GM23338 (cell line): ENCODE data around the gene ZBED5. TPM values are rescaled to one million over a fixed set of nuclear protein-coding genes. Genes with fewer than 3 reads are reported as not detected.

Experiments
- ATAC-seq: fragments of 200-7000 bp; cut with Tn5 transposase; 3 replicates; pipeline ENCODE4 v1.9.1; 2020
- DNase-seq: peaks from one replicate; pipeline ENCODE4 v3.0.0-alpha.2; 2015; ENCODE audit warnings: low spot score
- H2AFZ ChIP-seq: fragments of 200-600 bp; sonication (generic); 2 replicates; pipeline ENCODE4 v1.8.0; 2016; ENCODE audit warnings: antibody characterized with exemption, mild to moderate bottlenecking, moderate library complexity
- H3F3A ChIP-seq: fragments of 200-600 bp; sonication (generic); replicated peaks from 2 replicates; pipeline ENCODE4 v1.8.0; 2017; ENCODE audit warnings: antibody characterized with exemption, mixed run types, low read depth
- H3K27ac ChIP-seq: fragments of 200-600 bp; sonication (generic); 2 replicates; pipeline ENCODE4 v1.6.1; 2016; ENCODE audit warnings: low read depth
- H3K27me3 ChIP-seq: fragments of 200-600 bp; sonication (generic); 2 replicates; pipeline ENCODE4 v1.8.0; 2016; ENCODE audit warnings: mild to moderate bottlenecking, mixed run types, moderate library complexity; ENCODE audit not compliant: insufficient read depth
- H3K36me3 ChIP-seq: fragments of 200-600 bp; sonication (generic); 2 replicates; pipeline ENCODE4 v1.8.0; 2016; ENCODE audit warnings: mild to moderate bottlenecking; ENCODE audit not compliant: insufficient read depth
- H3K4me1 ChIP-seq: fragments of 200-600 bp; sonication (generic); 2 replicates; pipeline ENCODE4 v1.8.0; 2016; ENCODE audit warnings: mild to moderate bottlenecking, moderate library complexity; ENCODE audit not compliant: insufficient read depth
- H3K4me2 ChIP-seq: fragments of 200-600 bp; sonication (generic); 2 replicates; pipeline ENCODE4 v1.7.1; 2017; ENCODE audit warnings: mixed run types
- H3K4me3 ChIP-seq: fragments of 200-600 bp; sonication (generic); 2 replicates; pipeline ENCODE4 v1.6.1; 2016; ENCODE audit warnings: mixed run types
- H3K79me2 ChIP-seq: fragments of 200-600 bp; sonication (generic); replicated peaks from 2 replicates; pipeline ENCODE4 v1.8.0; 2017; ENCODE audit warnings: mild to moderate bottlenecking; ENCODE audit not compliant: insufficient read depth
- H3K9me2 ChIP-seq: fragments of 200-600 bp; sonication (generic); 2 replicates; pipeline ENCODE4 v1.8.0; 2017; ENCODE audit not compliant: insufficient read depth
- H4K20me1 ChIP-seq: fragments of 200-600 bp; sonication (generic); replicated peaks from 2 replicates; pipeline ENCODE4 v1.8.0; 2017; ENCODE audit warnings: mild to moderate bottlenecking; ENCODE audit not compliant: insufficient read depth
- H3K27ac Mint-ChIP-seq: 2 replicates; pipeline ENCODE4 v1.8.0; 2020; ENCODE audit warnings: inconsistent platforms, mild to moderate bottlenecking, moderate library complexity, mixed read lengths
- H3K27me3 Mint-ChIP-seq: 3 replicates; pipeline ENCODE4 v1.8.0; 2022; ENCODE audit warnings: low read depth, mild to moderate bottlenecking, moderate library complexity, mixed read lengths, inconsistent platforms; ENCODE audit not compliant: insufficient read depth, poor library complexity
- H3K36me3 Mint-ChIP-seq: 3 replicates; pipeline ENCODE4 v1.8.0; 2021; ENCODE audit warnings: low read depth, mild to moderate bottlenecking, inconsistent platforms, moderate library complexity, mixed read lengths
- H3K4me1 Mint-ChIP-seq: 3 replicates; pipeline ENCODE4 v1.8.0; 2020; ENCODE audit warnings: mild to moderate bottlenecking, inconsistent platforms, mixed read lengths
- H3K4me3 Mint-ChIP-seq: 3 replicates; pipeline ENCODE4 v1.8.0; 2021; ENCODE audit warnings: moderate library complexity, mild to moderate bottlenecking, inconsistent platforms, mixed read lengths
- H3K9me3 Mint-ChIP-seq: 3 replicates; pipeline ENCODE4 v1.8.0; 2020; ENCODE audit warnings: moderate library complexity, mild to moderate bottlenecking, inconsistent platforms, mixed read lengths
- CREB1 ChIP-seq: fragments of 250-450 bp; sonication (Bioruptor Pico); IDR thresholded peaks from 2 replicates; pipeline ENCODE4 v1.5.0; 2020; ENCODE audit warnings: low read depth, mild to moderate bottlenecking, moderate library complexity
- CTCF ChIP-seq, 2 experiments: fragments of 200-600 bp in 1 of 2; sonication (generic) in 1 of 2; conservative IDR thresholded peaks; 2 replicates each; pipeline versions ENCODE4 v1.5.1 to v1.6.1; 2016 to 2017; ENCODE audit warnings: antibody characterized with exemption in 2 of 2, low read depth in 2 of 2, mild to moderate bottlenecking in 2 of 2, moderate library complexity in 1 of 2
- EZH2 ChIP-seq: fragments of 200-600 bp; sonication (generic); IDR thresholded peaks from one replicate; pipeline ENCODE4 v1.8.0; 2017; ENCODE audit warnings: antibody characterized with exemption, mild to moderate bottlenecking, low read depth; ENCODE audit not compliant: unreplicated experiment
- EZH2phosphoT487 ChIP-seq: fragments of 200-600 bp; sonication (generic); IDR thresholded peaks from one replicate; pipeline ENCODE4 v1.8.1; 2018; ENCODE audit warnings: antibody characterized with exemption; ENCODE audit not compliant: unreplicated experiment
- JUNB ChIP-seq: IDR thresholded peaks from one replicate; pipeline ENCODE4 v1.6.1; 2016; ENCODE audit warnings: antibody characterized with exemption; ENCODE audit not compliant: unreplicated experiment
- NANOG ChIP-seq: IDR thresholded peaks from 2 replicates; pipeline ENCODE4 v1.6.1; 2016; ENCODE audit warnings: antibody characterized with exemption, borderline replicate concordance
- POLR2AphosphoS5 ChIP-seq: IDR thresholded peaks from 2 replicates; pipeline ENCODE4 v1.6.1; 2016; ENCODE audit warnings: antibody characterized with exemption, low read depth
- STAT1 ChIP-seq: IDR thresholded peaks from one replicate; pipeline ENCODE4 v1.6.1; 2016; ENCODE audit warnings: antibody characterized with exemption; ENCODE audit not compliant: unreplicated experiment
- ZNF114 ChIP-seq: fragments of 250-450 bp; sonication (Bioruptor Pico); IDR thresholded peaks from 2 replicates; pipeline ENCODE4 v1.5.0; 2020; ENCODE audit warnings: mild to moderate bottlenecking, moderate library complexity
- ZNF331 ChIP-seq: fragments of 250-450 bp; sonication (Bioruptor Pico); IDR thresholded peaks from 2 replicates; pipeline ENCODE4 v1.5.0; 2020; ENCODE audit warnings: low read depth, mild to moderate bottlenecking, moderate library complexity
- ZNF462 ChIP-seq: fragments of 250-450 bp; sonication (Bioruptor Pico); IDR thresholded peaks from 2 replicates; pipeline ENCODE4 v1.5.0; 2020; ENCODE audit warnings: mild to moderate bottlenecking, moderate library complexity
- polyA plus RNA-seq: library from polyadenylated mRNA; unstranded; fragments of >200 nt; fragmentation: Nextera tagmentation; extraction: Ambion mirVana; gene quantifications from 2 replicates; pipeline ENCODE4 v1.2.1, GENCODE V29; 2016
- total RNA-seq: library from RNA; depleted of rRNA; stranded (reverse); fragments of >200 nt; shearing (Covaris generic); gene quantifications from 2 replicates; pipeline ENCODE4 v1.2.3, GENCODE V29; 2014
- TF ChIP-seq, protein P1 (sequence below): IDR thresholded peaks from one replicate; pipeline ENCODE4 v1.6.1; 2018; ENCODE audit warnings: antibody characterized with exemption; ENCODE audit not compliant: unreplicated experiment
- TF ChIP-seq, protein P2 (sequence below): IDR thresholded peaks from 2 replicates; pipeline ENCODE4 v1.6.1; 2016; ENCODE audit warnings: antibody characterized with exemption

The ZBED5 gene
- total and polyA plus RNA-seq, 2 experiments from 2014 or later = 54.1 to 56.3 TPM

DNA sequence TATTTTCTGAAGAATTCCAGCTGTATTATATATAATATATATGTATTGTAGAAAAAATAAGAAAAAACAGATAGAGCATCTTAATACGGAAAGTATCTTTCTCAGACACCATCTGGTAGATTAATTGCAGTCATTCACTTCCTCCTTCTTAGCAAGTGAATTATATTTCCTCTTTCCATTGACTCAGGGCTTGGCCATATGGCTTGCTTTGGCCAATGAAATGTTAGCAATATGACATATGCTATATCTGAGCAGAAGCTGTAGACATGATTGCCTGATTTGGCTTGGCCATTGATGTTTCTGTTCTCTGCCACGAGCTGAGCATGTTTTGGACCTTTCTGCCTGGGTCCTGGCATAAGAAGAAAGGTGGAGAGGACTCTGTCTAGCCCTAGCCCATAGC, 34.4 kb upstream of the ZBED5 start:
- H3K27ac Mint-ChIP-seq = no peak overlapping the region
- no peaks in the 10 kb centered on the region for H3K79me2 ChIP-seq

More for the DNA sequence above, 34.4 kb upstream of the ZBED5 start:
- Histone ChIP-seq H3K27ac (no peak overlapping the region), H4K20me1 (no peaks in the 10 kb centered on the region), H3K36me3 (no peaks in the 10 kb centered on the region), H2AFZ (no peak overlapping the region), H3K4me2 (no peak overlapping the region), H3K27me3 (no peaks in the 10 kb centered on the region), H3K4me3 (no peak overlapping the region), H3F3A (no peaks in the 10 kb centered on the region), H3K9me2 (no peaks in the 10 kb centered on the region; the same call in 1 of the 2 replicates), H3K4me1 (no peaks in the 10 kb centered on the region)
- TF ChIP-seq, protein P1, sequence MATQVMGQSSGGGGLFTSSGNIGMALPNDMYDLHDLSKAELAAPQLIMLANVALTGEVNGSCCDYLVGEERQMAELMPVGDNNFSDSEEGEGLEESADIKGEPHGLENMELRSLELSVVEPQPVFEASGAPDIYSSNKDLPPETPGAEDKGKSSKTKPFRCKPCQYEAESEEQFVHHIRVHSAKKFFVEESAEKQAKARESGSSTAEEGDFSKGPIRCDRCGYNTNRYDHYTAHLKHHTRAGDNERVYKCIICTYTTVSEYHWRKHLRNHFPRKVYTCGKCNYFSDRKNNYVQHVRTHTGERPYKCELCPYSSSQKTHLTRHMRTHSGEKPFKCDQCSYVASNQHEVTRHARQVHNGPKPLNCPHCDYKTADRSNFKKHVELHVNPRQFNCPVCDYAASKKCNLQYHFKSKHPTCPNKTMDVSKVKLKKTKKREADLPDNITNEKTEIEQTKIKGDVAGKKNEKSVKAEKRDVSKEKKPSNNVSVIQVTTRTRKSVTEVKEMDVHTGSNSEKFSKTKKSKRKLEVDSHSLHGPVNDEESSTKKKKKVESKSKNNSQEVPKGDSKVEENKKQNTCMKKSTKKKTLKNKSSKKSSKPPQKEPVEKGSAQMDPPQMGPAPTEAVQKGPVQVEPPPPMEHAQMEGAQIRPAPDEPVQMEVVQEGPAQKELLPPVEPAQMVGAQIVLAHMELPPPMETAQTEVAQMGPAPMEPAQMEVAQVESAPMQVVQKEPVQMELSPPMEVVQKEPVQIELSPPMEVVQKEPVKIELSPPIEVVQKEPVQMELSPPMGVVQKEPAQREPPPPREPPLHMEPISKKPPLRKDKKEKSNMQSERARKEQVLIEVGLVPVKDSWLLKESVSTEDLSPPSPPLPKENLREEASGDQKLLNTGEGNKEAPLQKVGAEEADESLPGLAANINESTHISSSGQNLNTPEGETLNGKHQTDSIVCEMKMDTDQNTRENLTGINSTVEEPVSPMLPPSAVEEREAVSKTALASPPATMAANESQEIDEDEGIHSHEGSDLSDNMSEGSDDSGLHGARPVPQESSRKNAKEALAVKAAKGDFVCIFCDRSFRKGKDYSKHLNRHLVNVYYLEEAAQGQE = no peak
- TF ChIP-seq EZH2phosphoT487 (no peak), ZNF331 (CRISPR knock-in tag) (no peak), CREB1 (CRISPR knock-in tag) (no peak), JUNB (no peak), ZNF462 (CRISPR knock-in tag) (no peak), STAT1 (no peak), EZH2 (no peak), POLR2AphosphoS5 (no peak), ZNF114 (CRISPR knock-in tag) (no peak), CTCF (conservative IDR thresholded peaks at IDR 0.05; ENCODE audit: low read depth in 2 of 2) (no peak), NANOG (no peak)
- TF ChIP-seq, protein P2, sequence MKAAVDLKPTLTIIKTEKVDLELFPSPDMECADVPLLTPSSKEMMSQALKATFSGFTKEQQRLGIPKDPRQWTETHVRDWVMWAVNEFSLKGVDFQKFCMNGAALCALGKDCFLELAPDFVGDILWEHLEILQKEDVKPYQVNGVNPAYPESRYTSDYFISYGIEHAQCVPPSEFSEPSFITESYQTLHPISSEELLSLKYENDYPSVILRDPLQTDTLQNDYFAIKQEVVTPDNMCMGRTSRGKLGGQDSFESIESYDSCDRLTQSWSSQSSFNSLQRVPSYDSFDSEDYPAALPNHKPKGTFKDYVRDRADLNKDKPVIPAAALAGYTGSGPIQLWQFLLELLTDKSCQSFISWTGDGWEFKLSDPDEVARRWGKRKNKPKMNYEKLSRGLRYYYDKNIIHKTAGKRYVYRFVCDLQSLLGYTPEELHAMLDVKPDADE = no peak
- Mint-ChIP-seq H3K27me3 (no peaks in the 10 kb centered on the region), H3K4me1 (no peaks in the 10 kb centered on the region), H3K9me3 (peaks cover 8% of the 10 kb centered on the region; the same call in 2 of the 3 replicates), H3K36me3 (peaks cover 3% of the 10 kb centered on the region; the same call in 1 of the 3 replicates), H3K4me3 (no peak overlapping the region)
- no peak for ATAC-seq
- DNase-seq = no peak
